HepG2 (cell line): Measurements from ENCODE around the gene WWC2. TPM values are rescaled to one million over a fixed set of nuclear protein-coding genes. Genes with fewer than 3 reads are reported as not detected.

Experiments
- CC2D1A ChIP-seq: sonication (generic); formaldehyde crosslinking; IDR thresholded peaks from 2 replicates; pipeline ENCODE4 v1.8.1; 2023; ENCODE audit warnings: mild to moderate bottlenecking, missing genetic modification reagents
- DMAP1 ChIP-seq: IDR thresholded peaks from 2 replicates; pipeline ENCODE4 v1.6.1; 2016
- FOXK1 ChIP-seq: sonication (generic); formaldehyde crosslinking; IDR thresholded peaks from 2 replicates; pipeline ENCODE4 v1.4.0; 2020; ENCODE audit warnings: low read depth, missing genetic modification reagents, borderline replicate concordance
- HMGA1 ChIP-seq: sonication (generic); formaldehyde crosslinking; conservative IDR thresholded peaks from 2 replicates; pipeline ENCODE4 v1.4.0; 2020; ENCODE audit warnings: missing genetic modification reagents
- MIER2 ChIP-seq: IDR thresholded peaks from 2 replicates; pipeline ENCODE4 v1.6.1; 2016; ENCODE audit warnings: missing biosample characterization, missing genetic modification reagents
- NFYB ChIP-seq: sonication (generic); formaldehyde crosslinking; IDR thresholded peaks from 2 replicates; pipeline ENCODE4 v1.4.0; 2020; ENCODE audit warnings: missing genetic modification reagents
- RFX1 ChIP-seq: fragments of 450-650 bp; IDR thresholded peaks from 2 replicates; pipeline ENCODE4 v1.6.1; 2017
- RXRA ChIP-seq: sonication (generic); formaldehyde crosslinking; IDR thresholded peaks from 2 replicates; pipeline ENCODE4 v1.5.1; 2020; ENCODE audit warnings: missing genetic modification reagents
- SIX4 ChIP-seq: sonication (generic); formaldehyde crosslinking; IDR thresholded peaks from 2 replicates; pipeline ENCODE4 v1.4.0; 2020; ENCODE audit warnings: missing genetic modification reagents
- SOX6 ChIP-seq, 2 experiments: fragments of 450-650 bp in 1 of 2; sonication (generic) in 1 of 2; formaldehyde crosslinking in 1 of 2; IDR thresholded peaks; 2 replicates each; pipeline versions ENCODE4 v1.4.0 to v1.6.1; 2017 to 2020; ENCODE audit warnings: antibody characterized with exemption in 1 of 2, mild to moderate bottlenecking in 1 of 2, missing genetic modification reagents in 1 of 2
- TBL1XR1 ChIP-seq: fragments of 150-350 bp; IDR thresholded peaks from 2 replicates; pipeline ENCODE4 v1.6.1; 2014; ENCODE audit warnings: borderline replicate concordance, low read length; ENCODE audit not compliant: partially characterized antibody
- TBX2 ChIP-seq: sonication (generic); formaldehyde crosslinking; IDR thresholded peaks from 2 replicates; pipeline ENCODE4 v1.5.0; 2020; ENCODE audit warnings: missing genetic modification reagents, mild to moderate bottlenecking, borderline replicate concordance
- ZKSCAN8 ChIP-seq: IDR thresholded peaks from 2 replicates; pipeline ENCODE4 v1.6.1; 2016; ENCODE audit warnings: borderline replicate concordance, missing genetic modification reagents, missing compliant biosample characterization
- ZNF20 ChIP-seq: sonication (generic); formaldehyde crosslinking; IDR thresholded peaks from 2 replicates; pipeline ENCODE4 v1.4.0; 2020; ENCODE audit warnings: mild to moderate bottlenecking, moderate library complexity, missing genetic modification reagents
- ZNF326 ChIP-seq: sonication (generic); formaldehyde crosslinking; IDR thresholded peaks from 2 replicates; pipeline ENCODE4 v1.4.0; 2020; ENCODE audit warnings: missing genetic modification reagents, borderline replicate concordance
- ZNF674 ChIP-seq: sonication (generic); formaldehyde crosslinking; IDR thresholded peaks from 2 replicates; pipeline ENCODE4 v1.5.0; 2020; ENCODE audit warnings: low read depth, mild to moderate bottlenecking, missing genetic modification reagents
- ZNF792 ChIP-seq: IDR thresholded peaks from 2 replicates; pipeline ENCODE4 v1.6.1; 2016
- ZSCAN22 ChIP-seq: sonication (generic); formaldehyde crosslinking; IDR thresholded peaks from 2 replicates; pipeline ENCODE4 v1.4.0; 2020; ENCODE audit warnings: mild to moderate bottlenecking, missing genetic modification reagents
- polyA plus RNA-seq, 8 experiments: library from polyadenylated mRNA; depleted of rRNA in 3 of 8; stranded (reverse) in 7 of 8; unstranded in 1 of 8; fragments of >200 nt; fragmentation: Illumina TruSeq in 4 of 8; extraction: Trizol in 4 of 8; gene quantifications; 2 replicates each; pipeline versions ENCODE4 v1.2.1 to v1.2.3, GENCODE V29; 2011 to 2016; ENCODE audit warnings: low read depth in 4 of 8, missing spikeins in 1 of 8, mixed read lengths in 1 of 8; ENCODE audit not compliant: insufficient read depth in 1 of 8
- total RNA-seq, 5 experiments: library from RNA; depleted of rRNA; stranded (reverse); fragments of >200 nt; fragmentation: Illumina TruSeq; extraction: Trizol; gene quantifications; 2 replicates each; pipeline ENCODE4 v1.2.3, GENCODE V29; 2016; ENCODE audit warnings: low read depth in 1 of 5
- TF ChIP-seq, protein P1 (sequence below): sonication (generic); formaldehyde crosslinking; IDR thresholded peaks from 2 replicates; pipeline ENCODE4 v1.5.1; 2020; ENCODE audit warnings: mild to moderate bottlenecking, moderate library complexity, missing genetic modification reagents
- TF ChIP-seq, protein P2 (sequence below): sonication (generic); formaldehyde crosslinking; conservative IDR thresholded peaks from 2 replicates; pipeline ENCODE4 v1.4.0; 2020; ENCODE audit warnings: missing genetic modification reagents
- TF ChIP-seq, protein P3 (sequence below): sonication (generic); formaldehyde crosslinking; IDR thresholded peaks from 2 replicates; pipeline ENCODE4 v1.8.1; 2023; ENCODE audit warnings: missing genetic modification reagents, mild to moderate bottlenecking, borderline replicate concordance
- TF ChIP-seq, protein P4 (sequence below): sonication (generic); formaldehyde crosslinking; IDR thresholded peaks from 2 replicates; pipeline ENCODE4 v1.4.0; 2020; ENCODE audit warnings: mild to moderate bottlenecking, low read depth, missing genetic modification reagents
- TF ChIP-seq, protein P5 (sequence below): IDR thresholded peaks from 2 replicates; pipeline ENCODE4 v1.6.1; 2016; ENCODE audit warnings: low read depth, control low read depth
- TF ChIP-seq, protein P6 (sequence below): sonication (generic); formaldehyde crosslinking; IDR thresholded peaks from 2 replicates; pipeline ENCODE4 v1.4.0; 2020; ENCODE audit warnings: missing genetic modification reagents

WWC2 gene
- total and polyA plus RNA-seq, 2 of the 13 experiments (the other 11 are each of a cell fraction or from before 2014, with no cell fraction given) = 40.0 to 50.1 TPM

DNA sequence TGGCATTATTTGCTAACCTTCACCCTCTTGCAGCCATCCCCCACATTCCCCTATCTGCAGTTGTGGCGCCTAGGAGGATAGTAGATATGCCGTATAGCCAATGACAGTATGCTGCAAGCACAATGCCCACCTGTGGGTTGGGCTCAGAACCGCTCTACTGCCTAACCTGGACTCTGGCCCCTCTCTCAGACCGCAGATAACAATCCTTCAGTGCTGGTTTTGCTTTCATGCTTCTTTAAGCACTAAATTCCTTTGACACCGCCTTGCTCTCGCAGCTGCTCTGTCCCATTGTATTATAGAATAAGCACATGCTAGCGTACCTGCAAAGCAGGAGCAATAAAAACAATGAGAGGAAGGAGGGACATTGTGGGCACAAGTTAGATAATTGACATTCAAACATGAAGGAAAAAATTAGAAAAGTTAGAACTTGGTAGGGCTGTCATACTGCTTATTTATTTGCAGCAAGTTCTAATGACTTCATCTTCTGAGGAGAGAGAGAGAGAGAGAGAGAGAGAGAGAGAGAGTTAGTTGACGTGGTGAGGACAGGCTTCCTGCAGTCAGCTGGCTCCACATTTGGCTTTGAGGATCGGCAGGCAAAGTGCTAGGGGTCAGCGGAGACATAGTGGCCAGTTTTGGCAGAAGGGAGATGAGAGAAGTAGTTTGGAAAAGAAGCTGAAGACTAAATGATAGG is 55.8 kb downstream of the WWC2 start (continued):
- TF ChIP-seq, protein P1, sequence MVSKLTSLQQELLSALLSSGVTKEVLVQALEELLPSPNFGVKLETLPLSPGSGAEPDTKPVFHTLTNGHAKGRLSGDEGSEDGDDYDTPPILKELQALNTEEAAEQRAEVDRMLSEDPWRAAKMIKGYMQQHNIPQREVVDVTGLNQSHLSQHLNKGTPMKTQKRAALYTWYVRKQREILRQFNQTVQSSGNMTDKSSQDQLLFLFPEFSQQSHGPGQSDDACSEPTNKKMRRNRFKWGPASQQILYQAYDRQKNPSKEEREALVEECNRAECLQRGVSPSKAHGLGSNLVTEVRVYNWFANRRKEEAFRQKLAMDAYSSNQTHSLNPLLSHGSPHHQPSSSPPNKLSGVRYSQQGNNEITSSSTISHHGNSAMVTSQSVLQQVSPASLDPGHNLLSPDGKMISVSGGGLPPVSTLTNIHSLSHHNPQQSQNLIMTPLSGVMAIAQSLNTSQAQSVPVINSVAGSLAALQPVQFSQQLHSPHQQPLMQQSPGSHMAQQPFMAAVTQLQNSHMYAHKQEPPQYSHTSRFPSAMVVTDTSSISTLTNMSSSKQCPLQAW = no peak
- TF ChIP-seq ZNF20 (CRISPR knock-in tag) = no peak
- TF ChIP-seq ZNF674 (CRISPR knock-in tag) = no peak
- peak; percentile 53; the same call in 1 of the 2 replicates for TF ChIP-seq NFYB (CRISPR knock-in tag)
- TF ChIP-seq RFX1 = no peak
- peak; percentile 71; the same call in 1 of the 2 replicates for TF ChIP-seq ZKSCAN8
- no peak for TF ChIP-seq SIX4
- peak; percentile 92 for TF ChIP-seq ZNF792 (CRISPR knock-in tag)
- TF ChIP-seq HMGA1 (CRISPR knock-in tag) = no peak
- no peak for TF ChIP-seq SOX6 (IDR thresholded peaks at IDR 0.05)
- peak; percentile 81 for TF ChIP-seq SOX6 (CRISPR knock-in tag; IDR thresholded peaks at IDR 0.05)
- no peak for TF ChIP-seq TBL1XR1
- TF ChIP-seq, protein P2, sequence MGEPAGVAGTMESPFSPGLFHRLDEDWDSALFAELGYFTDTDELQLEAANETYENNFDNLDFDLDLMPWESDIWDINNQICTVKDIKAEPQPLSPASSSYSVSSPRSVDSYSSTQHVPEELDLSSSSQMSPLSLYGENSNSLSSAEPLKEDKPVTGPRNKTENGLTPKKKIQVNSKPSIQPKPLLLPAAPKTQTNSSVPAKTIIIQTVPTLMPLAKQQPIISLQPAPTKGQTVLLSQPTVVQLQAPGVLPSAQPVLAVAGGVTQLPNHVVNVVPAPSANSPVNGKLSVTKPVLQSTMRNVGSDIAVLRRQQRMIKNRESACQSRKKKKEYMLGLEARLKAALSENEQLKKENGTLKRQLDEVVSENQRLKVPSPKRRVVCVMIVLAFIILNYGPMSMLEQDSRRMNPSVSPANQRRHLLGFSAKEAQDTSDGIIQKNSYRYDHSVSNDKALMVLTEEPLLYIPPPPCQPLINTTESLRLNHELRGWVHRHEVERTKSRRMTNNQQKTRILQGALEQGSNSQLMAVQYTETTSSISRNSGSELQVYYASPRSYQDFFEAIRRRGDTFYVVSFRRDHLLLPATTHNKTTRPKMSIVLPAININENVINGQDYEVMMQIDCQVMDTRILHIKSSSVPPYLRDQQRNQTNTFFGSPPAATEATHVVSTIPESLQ (CRISPR knock-in tag) = no peak
- TF ChIP-seq, protein P3, sequence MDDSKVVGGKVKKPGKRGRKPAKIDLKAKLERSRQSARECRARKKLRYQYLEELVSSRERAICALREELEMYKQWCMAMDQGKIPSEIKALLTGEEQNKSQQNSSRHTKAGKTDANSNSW (CRISPR knock-in tag) = no peak
- no peak for TF ChIP-seq ZSCAN22 (CRISPR knock-in tag)
- TF ChIP-seq ZNF326 (CRISPR knock-in tag) = no peak
- TF ChIP-seq, protein P4, sequence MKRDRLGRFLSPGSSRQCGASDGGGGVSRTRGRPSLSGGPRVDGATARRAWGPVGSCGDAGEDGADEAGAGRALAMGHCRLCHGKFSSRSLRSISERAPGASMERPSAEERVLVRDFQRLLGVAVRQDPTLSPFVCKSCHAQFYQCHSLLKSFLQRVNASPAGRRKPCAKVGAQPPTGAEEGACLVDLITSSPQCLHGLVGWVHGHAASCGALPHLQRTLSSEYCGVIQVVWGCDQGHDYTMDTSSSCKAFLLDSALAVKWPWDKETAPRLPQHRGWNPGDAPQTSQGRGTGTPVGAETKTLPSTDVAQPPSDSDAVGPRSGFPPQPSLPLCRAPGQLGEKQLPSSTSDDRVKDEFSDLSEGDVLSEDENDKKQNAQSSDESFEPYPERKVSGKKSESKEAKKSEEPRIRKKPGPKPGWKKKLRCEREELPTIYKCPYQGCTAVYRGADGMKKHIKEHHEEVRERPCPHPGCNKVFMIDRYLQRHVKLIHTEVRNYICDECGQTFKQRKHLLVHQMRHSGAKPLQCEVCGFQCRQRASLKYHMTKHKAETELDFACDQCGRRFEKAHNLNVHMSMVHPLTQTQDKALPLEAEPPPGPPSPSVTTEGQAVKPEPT (CRISPR knock-in tag) = no peak
- TF ChIP-seq TBX2 (CRISPR knock-in tag) = peak; percentile 75
- no peak for TF ChIP-seq MIER2 (CRISPR knock-in tag)
- TF ChIP-seq RXRA (CRISPR knock-in tag) = no peak
- TF ChIP-seq, protein P5, sequence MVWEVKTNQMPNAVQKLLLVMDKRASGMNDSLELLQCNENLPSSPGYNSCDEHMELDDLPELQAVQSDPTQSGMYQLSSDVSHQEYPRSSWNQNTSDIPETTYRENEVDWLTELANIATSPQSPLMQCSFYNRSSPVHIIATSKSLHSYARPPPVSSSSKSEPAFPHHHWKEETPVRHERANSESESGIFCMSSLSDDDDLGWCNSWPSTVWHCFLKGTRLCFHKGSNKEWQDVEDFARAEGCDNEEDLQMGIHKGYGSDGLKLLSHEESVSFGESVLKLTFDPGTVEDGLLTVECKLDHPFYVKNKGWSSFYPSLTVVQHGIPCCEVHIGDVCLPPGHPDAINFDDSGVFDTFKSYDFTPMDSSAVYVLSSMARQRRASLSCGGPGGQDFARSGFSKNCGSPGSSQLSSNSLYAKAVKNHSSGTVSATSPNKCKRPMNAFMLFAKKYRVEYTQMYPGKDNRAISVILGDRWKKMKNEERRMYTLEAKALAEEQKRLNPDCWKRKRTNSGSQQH (CRISPR knock-in tag) = no peak
- TF ChIP-seq DMAP1 = 0 out of 2 replicates have a peak, but pooled peaks have one; percentile 64
- no peak for TF ChIP-seq FOXK1 (CRISPR knock-in tag)
- TF ChIP-seq, protein P6, sequence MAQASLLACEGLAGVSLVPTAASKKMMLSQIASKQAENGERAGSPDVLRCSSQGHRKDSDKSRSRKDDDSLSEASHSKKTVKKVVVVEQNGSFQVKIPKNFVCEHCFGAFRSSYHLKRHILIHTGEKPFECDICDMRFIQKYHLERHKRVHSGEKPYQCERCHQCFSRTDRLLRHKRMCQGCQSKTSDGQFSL (CRISPR knock-in tag) = no peak
- TF ChIP-seq CC2D1A (CRISPR knock-in tag) = no peak
